ENCODE measurements around the gene SEC14L5.

The SEC14L5 gene

GRCh38 chr16:5062051-5062450, 103.9 kb downstream of the SEC14L5 start:
- peak overlapping the region; percentile 15 for H3K27ac Mint-ChIP-seq
- H3K9me3 Mint-ChIP-seq = no peaks in the 10 kb centered on the region
- peak overlapping the region; percentile 13 for H3K4me3 Mint-ChIP-seq
- H3K36me3 Mint-ChIP-seq = no peaks in the 10 kb centered on the region
- peak; percentile 94 for ATAC-seq
- H3K27me3 Mint-ChIP-seq = peaks cover 59% of the 10 kb centered on the region
- H3K4me1 Mint-ChIP-seq = peaks cover 19% of the 10 kb centered on the region

- no peaks in the 10 kb centered on the region for H3K9me3 Mint-ChIP-seq
- no peaks in the 10 kb centered on the region for H3K36me3 Mint-ChIP-seq
- H3K27ac Mint-ChIP-seq = peak overlapping the region; percentile 15
- H3K4me1 Mint-ChIP-seq = peaks cover 27% of the 10 kb centered on the region
- no peak for ATAC-seq
- peaks cover 53% of the 10 kb centered on the region for H3K27me3 Mint-ChIP-seq
- no peak overlapping the region for H3K4me3 Mint-ChIP-seq
These were observed 104.9 kb downstream of the SEC14L5 start for GRCh38 chr16:5062790-5063765.

- no peak for ATAC-seq
- Mint-ChIP-seq H3K4me3 (no peak overlapping the region), H3K9me3 (no peaks in the 10 kb centered on the region), H3K36me3 (no peaks in the 10 kb centered on the region), H3K4me1 (peaks cover 27% of the 10 kb centered on the region), H3K27ac (no peak overlapping the region), H3K27me3 (peaks cover 42% of the 10 kb centered on the region)
These were observed 106.8 kb downstream of the SEC14L5 start for GRCh38 chr16:5064915-5065314.

GRCh38 chr16:5065326-5065725, 107.2 kb downstream of the SEC14L5 start:
- no peak for ATAC-seq
- no peak overlapping the region for H3K27ac Mint-ChIP-seq
- no peaks in the 10 kb centered on the region for H3K36me3 Mint-ChIP-seq
- peaks cover 27% of the 10 kb centered on the region for H3K4me1 Mint-ChIP-seq
- H3K9me3 Mint-ChIP-seq = no peaks in the 10 kb centered on the region
- peaks cover 38% of the 10 kb centered on the region for H3K27me3 Mint-ChIP-seq
- no peak overlapping the region for H3K4me3 Mint-ChIP-seq

- no peak within 1 kb of the TSS for H3K27ac Mint-ChIP-seq
- H3K9me3 Mint-ChIP-seq = no peaks in the 10 kb centered on the region
- peaks cover 35% of the 10 kb centered on the region for H3K27me3 Mint-ChIP-seq
- peaks cover 28% of the 10 kb centered on the region for H3K4me1 Mint-ChIP-seq
- no peak for ATAC-seq
- H3K4me3 Mint-ChIP-seq = no peak within 1 kb of the TSS
- H3K36me3 Mint-ChIP-seq = no peaks in the 10 kb centered on the region
These were observed 107.7 kb downstream of the SEC14L5 start, which contains the start of gene C16orf89 for GRCh38 chr16:5065813-5066212. C16orf89 (minus strand) TSS chr16:5065956; CDS start chr16:5065908, 48 bp downstream.

- Mint-ChIP-seq H3K36me3 (no peaks in the 10 kb centered on the region), H3K9me3 (no peaks in the 10 kb centered on the region), H3K4me1 (peaks cover 33% of the 10 kb centered on the region), H3K27me3 (peaks cover 30% of the 10 kb centered on the region), H3K27ac (no peak overlapping the region), H3K4me3 (no peak overlapping the region)
- ATAC-seq = no peak
These were observed 108.4 kb downstream of the SEC14L5 start for GRCh38 chr16:5066511-5066910.

Measured in stimulated activated memory B cell treated with anti-CD40 and anti-IgM and Interleukin-4, amounts not matched to agents 10 μg/mL and 1 μg/mL and 100 μg/mL, for 72 hours (primary cell).